CD14-positive monocyte (primary cell): Measurements from ENCODE around the gene ULBP2. TPM values are rescaled to one million over a fixed set of nuclear protein-coding genes. Genes with fewer than 3 reads are reported as not detected.
A peak's percentile ranks its signal among the peaks of the same experiment; 100 is the strongest.

Experiments used
- DNase-seq, 3 donors: peaks; one replicate each; pipeline ENCODE4 v3.0.0-alpha.2; 2011 to 2022
- H2AFZ ChIP-seq: 2 replicates; pipeline ENCODE4 v1.6.0; 2012; ENCODE audit warnings: mild to moderate bottlenecking, low read depth, low read length, inconsistent platforms; ENCODE audit not compliant: insufficient read depth, poor library complexity, severe bottlenecking
- H3K27ac ChIP-seq, 2 donors: 1 replicate in 1 of 2; 2 replicates in 1 of 2; pipeline ENCODE4 v1.5.1; 2012 to 2013; ENCODE audit warnings: low read length in 2 of 2, control low read depth in 1 of 2, inconsistent platforms in 1 of 2, low read depth in 1 of 2, mild to moderate bottlenecking in 1 of 2
- H3K27me3 ChIP-seq, 2 donors: one replicate each; pipeline versions ENCODE4 v1.6.0 to v1.6.1; 2011 to 2013; ENCODE audit warnings: low read length in 2 of 2; ENCODE audit not compliant: control insufficient read depth in 2 of 2, insufficient read depth in 2 of 2
- H3K36me3 ChIP-seq, 2 donors: replicated peaks in 1 of 2; 1 replicate in 1 of 2; 2 replicates in 1 of 2; pipeline versions ENCODE4 v1.5.1 to v1.6.1; 2012 to 2013; ENCODE audit warnings: low read length in 2 of 2, control low read depth in 1 of 2, inconsistent platforms in 1 of 2, mild to moderate bottlenecking in 1 of 2; ENCODE audit not compliant: insufficient read depth in 2 of 2, control insufficient read depth in 1 of 2
- H3K4me1 ChIP-seq, 2 donors: 1 replicate in 1 of 2; 2 replicates in 1 of 2; pipeline versions ENCODE4 v1.5.1 to v1.6.1; 2012 to 2013; ENCODE audit warnings: low read length in 2 of 2, control low read depth in 1 of 2, inconsistent platforms in 1 of 2, mild to moderate bottlenecking in 1 of 2, moderate library complexity in 1 of 2; ENCODE audit not compliant: insufficient read depth in 2 of 2, control insufficient read depth in 1 of 2
- H3K4me2 ChIP-seq: replicated peaks from 2 replicates; pipeline ENCODE3; 2012; ENCODE audit warnings: low read length, moderate library complexity, mild to moderate bottlenecking; ENCODE audit not compliant: poor library complexity, severe bottlenecking; ENCODE audit errors: extremely low read depth
- H3K4me3 ChIP-seq, 3 experiments: fragments of 200-600 bp in 1 of 3; sonication (generic) in 1 of 3; replicated peaks in 1 of 3; 1 replicate in 2 of 3; 2 replicates in 1 of 3; pipeline ENCODE4 v1.5.1; 2011 to 2013; ENCODE audit warnings: low read length in 3 of 3, mild to moderate bottlenecking in 3 of 3, control low read depth in 2 of 3, low read depth in 2 of 3, inconsistent platforms in 1 of 3, moderate library complexity in 1 of 3
- H3K79me2 ChIP-seq: 2 replicates; pipeline ENCODE4 v1.6.0; 2012; ENCODE audit warnings: mild to moderate bottlenecking, control low read depth, inconsistent platforms, low read length, moderate library complexity; ENCODE audit not compliant: insufficient read depth
- H3K9ac ChIP-seq: 2 replicates; pipeline ENCODE4 v1.6.0; 2017; ENCODE audit warnings: low read length, mild to moderate bottlenecking; ENCODE audit not compliant: insufficient read depth, poor library complexity, severe bottlenecking
- H3K9me3 ChIP-seq, 2 donors: replicated peaks in 1 of 2; 1 replicate in 1 of 2; 2 replicates in 1 of 2; pipeline versions ENCODE4 v1.5.1 to v1.6.1; 2012 to 2013; ENCODE audit warnings: low read length in 2 of 2, control low read depth in 1 of 2; ENCODE audit not compliant: control insufficient read depth in 1 of 2, insufficient read depth in 1 of 2
- H4K20me1 ChIP-seq: 2 replicates; pipeline ENCODE4 v1.6.0; 2012; ENCODE audit warnings: mild to moderate bottlenecking, low read length, control low read depth, moderate library complexity; ENCODE audit not compliant: insufficient read depth
- H3K27ac Mint-ChIP-seq, 7 donors: one replicate each; pipeline ENCODE4 v1.8.0; 2020; ENCODE audit warnings: mild to moderate bottlenecking in 7 of 7, mixed read lengths in 7 of 7, moderate library complexity in 6 of 7, inconsistent platforms in 2 of 7
- H3K27me3 Mint-ChIP-seq, 3 donors: one replicate each; pipeline ENCODE4 v1.8.0; 2021 to 2022; ENCODE audit warnings: low read depth in 3 of 3, mild to moderate bottlenecking in 3 of 3, mixed read lengths in 3 of 3, moderate library complexity in 3 of 3, inconsistent platforms in 1 of 3
- H3K36me3 Mint-ChIP-seq, 2 donors: one replicate each; pipeline ENCODE4 v1.8.0; 2020; ENCODE audit warnings: mixed read lengths in 2 of 2, inconsistent platforms in 1 of 2, mild to moderate bottlenecking in 1 of 2
- H3K4me1 Mint-ChIP-seq: one replicate; pipeline ENCODE4 v1.8.0; 2020; ENCODE audit warnings: mild to moderate bottlenecking, mixed read lengths
- H3K4me3 Mint-ChIP-seq, 2 donors: one replicate each; pipeline ENCODE4 v1.8.0; 2020; ENCODE audit warnings: mild to moderate bottlenecking in 2 of 2, mixed read lengths in 2 of 2, moderate library complexity in 1 of 2
- H3K9me3 Mint-ChIP-seq, 7 donors: one replicate each; pipeline ENCODE4 v1.8.0; 2020 to 2022; ENCODE audit warnings: mixed read lengths in 7 of 7, mild to moderate bottlenecking in 6 of 7, moderate library complexity in 6 of 7, inconsistent platforms in 2 of 7
- WGBS: methylation state at CpG from one replicate; pipeline ENCODE4 v1.1.5; 2013; ENCODE audit warnings: missing lambda C conversion rate; ENCODE audit not compliant: insufficient coverage; 5-methylcytosine and 5-hydroxymethylcytosine counted together
- intact Hi-C, 2 donors: fragments of 100-400 bp; cut with micrococcal nuclease; formaldehyde crosslinking; loops; one replicate each; pipeline versions ENCODE4 v1.15.0 to v1.15.1; 2023
- polyA plus RNA-seq, 3 donors: library from polyadenylated mRNA; depleted of rRNA in 1 of 3; unstranded in 2 of 3; stranded (reverse) in 1 of 3; fragments of 300-500 nt in 2 of 3; fragments of >200 nt in 1 of 3; fragmentation: Illumina TruSeq in 2 of 3; gene quantifications; 1 replicate in 2 of 3; 2 replicates in 1 of 3; pipeline ENCODE4 v1.2.3, GENCODE V29; 2012 to 2021
- TF ChIP-seq, protein P1 (sequence below): fragments of 200-600 bp; IDR thresholded peaks from one replicate; pipeline ENCODE4 v1.8.0; 2022; ENCODE audit warnings: antibody characterized with exemption, mild to moderate bottlenecking

Gene ULBP2
- polyA plus RNA-seq, 3 donors = 0.31 to 0.49 TPM; not detected in 1

DNA sequence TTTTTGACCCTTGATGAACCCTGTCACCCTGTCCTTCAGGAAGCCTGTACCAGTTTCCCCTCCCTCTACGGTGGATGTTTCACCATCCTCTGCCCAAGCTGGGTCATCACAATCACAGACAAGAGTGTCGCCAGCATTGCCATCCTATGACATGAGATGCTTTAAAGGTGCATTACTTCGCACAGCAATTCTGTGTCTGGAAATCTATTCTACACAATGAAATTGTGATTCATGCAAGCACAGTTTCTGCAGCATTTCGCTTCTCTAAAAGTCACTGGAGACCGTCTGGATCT, 2.5 kb upstream of the ULBP2 start:
- peak overlapping the region; percentile 74 to 98 for H3K4me3 Mint-ChIP-seq
- H3K4me2 ChIP-seq = no peak overlapping the region
- no peak overlapping the region for H3K27ac ChIP-seq
- peaks cover 31% of the 10 kb centered on the region for H3K4me1 Mint-ChIP-seq
- intact Hi-C loops = loop anchor here in 1 of 2 donors (10.0 kb wide), 2 partner anchors 395 to 875 kb away; partner anchors contain the start of gene PPIL4
- no peaks in the 10 kb centered on the region for H3K79me2 ChIP-seq
- no peaks in the 10 kb centered on the region for H3K36me3 ChIP-seq
- H3K9me3 ChIP-seq = peaks cover 3 to 20% of the 10 kb centered on the region in 2 donors
- H2AFZ ChIP-seq = no peak overlapping the region
- H3K9me3 Mint-ChIP-seq = peaks cover 4 to 33% (median 21%) of the 10 kb centered on the region in 7 donors
- 27% methylated on average over 3 of the region's 5 CpGs for WGBS
- H3K27me3 ChIP-seq = peaks cover 67 to 96% of the 10 kb centered on the region in 2 donors
- peaks cover 28 to 31% of the 10 kb centered on the region in 2 donors for H3K4me1 ChIP-seq
- peak overlapping the region in 5 of 7 donors; percentile 43 to 85 (median 53) for H3K27ac Mint-ChIP-seq
- H3K27me3 Mint-ChIP-seq = peaks cover 86 to 99% (median 90%) of the 10 kb centered on the region in 3 donors
- peak overlapping the region in 1 of 3 experiments; percentile 71 for H3K4me3 ChIP-seq
- peak in 2 of 3 donors; percentile 32 to 63 for DNase-seq
- peaks cover 12 to 13% of the 10 kb centered on the region in 2 donors for H3K36me3 Mint-ChIP-seq
- TF ChIP-seq, protein P1, sequence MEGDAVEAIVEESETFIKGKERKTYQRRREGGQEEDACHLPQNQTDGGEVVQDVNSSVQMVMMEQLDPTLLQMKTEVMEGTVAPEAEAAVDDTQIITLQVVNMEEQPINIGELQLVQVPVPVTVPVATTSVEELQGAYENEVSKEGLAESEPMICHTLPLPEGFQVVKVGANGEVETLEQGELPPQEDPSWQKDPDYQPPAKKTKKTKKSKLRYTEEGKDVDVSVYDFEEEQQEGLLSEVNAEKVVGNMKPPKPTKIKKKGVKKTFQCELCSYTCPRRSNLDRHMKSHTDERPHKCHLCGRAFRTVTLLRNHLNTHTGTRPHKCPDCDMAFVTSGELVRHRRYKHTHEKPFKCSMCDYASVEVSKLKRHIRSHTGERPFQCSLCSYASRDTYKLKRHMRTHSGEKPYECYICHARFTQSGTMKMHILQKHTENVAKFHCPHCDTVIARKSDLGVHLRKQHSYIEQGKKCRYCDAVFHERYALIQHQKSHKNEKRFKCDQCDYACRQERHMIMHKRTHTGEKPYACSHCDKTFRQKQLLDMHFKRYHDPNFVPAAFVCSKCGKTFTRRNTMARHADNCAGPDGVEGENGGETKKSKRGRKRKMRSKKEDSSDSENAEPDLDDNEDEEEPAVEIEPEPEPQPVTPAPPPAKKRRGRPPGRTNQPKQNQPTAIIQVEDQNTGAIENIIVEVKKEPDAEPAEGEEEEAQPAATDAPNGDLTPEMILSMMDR = no peak
- no peaks in the 10 kb centered on the region for H4K20me1 ChIP-seq
- no peak overlapping the region for H3K9ac ChIP-seq

DNA sequence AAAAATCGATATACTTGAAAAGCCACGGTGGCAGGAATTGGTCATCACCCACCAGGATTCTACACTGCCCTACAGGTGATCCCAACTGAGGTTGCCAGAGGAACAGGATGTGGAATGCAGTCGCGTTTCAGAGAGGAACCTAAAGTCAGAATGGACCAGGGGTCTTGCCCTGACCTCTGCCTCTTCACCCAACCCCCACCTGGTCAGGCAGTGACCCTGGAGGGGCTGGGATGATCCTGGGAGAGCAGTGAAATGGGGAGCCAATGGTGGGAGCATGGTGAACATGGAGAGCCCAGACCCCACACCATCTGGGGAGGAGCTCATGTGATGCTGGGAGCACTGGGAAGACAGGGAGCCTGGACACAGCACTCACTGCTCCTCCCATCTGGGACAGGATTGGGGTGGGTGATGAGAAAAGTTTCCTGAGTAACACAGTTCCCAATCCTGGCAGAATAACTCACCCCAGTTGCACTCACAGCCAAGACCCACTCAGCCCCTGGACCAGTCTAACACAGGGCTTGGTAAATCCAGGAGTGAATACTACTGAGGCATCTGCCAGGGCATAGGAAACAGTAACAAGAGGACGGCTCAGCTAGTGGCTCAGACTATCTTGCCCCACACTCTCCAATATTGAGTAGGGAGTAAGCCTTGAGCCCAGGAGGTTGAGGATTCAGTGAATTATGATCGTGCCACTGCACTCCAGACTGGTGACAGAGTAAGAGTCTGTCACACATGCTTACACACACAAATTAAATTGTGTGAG, 1.7 kb upstream of the ULBP2 start:
- peaks cover 4 to 33% (median 21%) of the 10 kb centered on the region in 7 donors for H3K9me3 Mint-ChIP-seq
- peak overlapping the region in 2 of 7 donors; percentile 27 to 41 for H3K27ac Mint-ChIP-seq
- no peak overlapping the region for H3K4me3 ChIP-seq
- H3K36me3 Mint-ChIP-seq = peaks cover 12 to 13% of the 10 kb centered on the region in 2 donors
- peaks cover 59 to 88% of the 10 kb centered on the region in 2 donors for H3K27me3 ChIP-seq
- DNase-seq = peak in 1 of 3 donors; percentile 11
- H3K4me2 ChIP-seq = no peak overlapping the region
- H2AFZ ChIP-seq = no peak overlapping the region
- TF ChIP-seq, protein P1 = no peak
- peaks cover 31% of the 10 kb centered on the region for H3K4me1 Mint-ChIP-seq
- intact Hi-C loops = loop anchor here in 1 of 2 donors (10.0 kb wide), 2 partner anchors 395 to 875 kb away; partner anchors contain the start of gene PPIL4
- no peaks in the 10 kb centered on the region for H3K36me3 ChIP-seq
- H3K4me1 ChIP-seq = peaks cover 28 to 31% of the 10 kb centered on the region in 2 donors
- H3K27ac ChIP-seq = no peak overlapping the region
- H3K79me2 ChIP-seq = no peaks in the 10 kb centered on the region
- H4K20me1 ChIP-seq = no peaks in the 10 kb centered on the region
- peaks cover 81 to 91% (median 83%) of the 10 kb centered on the region in 3 donors for H3K27me3 Mint-ChIP-seq
- H3K4me3 Mint-ChIP-seq = peak overlapping the region in 1 of 2 donors; percentile 98
- WGBS = no CpG with 5 or more reads among the region's 6 CpGs
- peaks cover 3 to 20% of the 10 kb centered on the region in 2 donors for H3K9me3 ChIP-seq
- H3K9ac ChIP-seq = no peak overlapping the region
